Smooth muscle cell (in vitro differentiated cells): ENCODE measurements around the gene SCAF1. TPM values are rescaled to one million over a fixed set of nuclear protein-coding genes. Genes with fewer than 3 reads are reported as not detected.

Experiments used
- DNase-seq: peaks from one replicate; lab custom pipeline; 2025; ENCODE audit not compliant: unreplicated experiment; lab: John Stamatoyannopoulos, UW
- H2AFZ ChIP-seq: fragments of 200-600 bp; sonication (generic); 2 replicates; pipeline ENCODE4 v1.6.0; 2016; ENCODE audit warnings: antibody characterized with exemption, low read depth, mild to moderate bottlenecking
- H3F3A ChIP-seq: fragments of 200-600 bp; sonication (generic); 2 replicates; pipeline ENCODE4 v1.6.0; 2017; ENCODE audit warnings: antibody characterized with exemption, low read depth
- H3K27ac ChIP-seq: fragments of 200-600 bp; sonication (generic); 2 replicates; pipeline ENCODE4 v1.5.1; 2016; ENCODE audit warnings: low read depth, mild to moderate bottlenecking
- H3K27me3 ChIP-seq: fragments of 200-600 bp; sonication (generic); 2 replicates; pipeline ENCODE4 v1.6.1; 2016; ENCODE audit warnings: low read depth, mild to moderate bottlenecking
- H3K36me3 ChIP-seq: fragments of 200-600 bp; sonication (generic); 2 replicates; pipeline ENCODE4 v1.5.1; 2016; ENCODE audit warnings: low read depth
- H3K4me1 ChIP-seq: fragments of 200-600 bp; sonication (generic); 2 replicates; pipeline ENCODE4 v1.5.1; 2016; ENCODE audit warnings: low read depth
- H3K4me2 ChIP-seq: fragments of 200-600 bp; sonication (generic); 2 replicates; pipeline ENCODE4 v1.6.0; 2016; ENCODE audit warnings: mild to moderate bottlenecking
- H3K4me3 ChIP-seq: fragments of 200-600 bp; sonication (generic); 2 replicates; pipeline ENCODE4 v1.5.1; 2016; ENCODE audit warnings: mild to moderate bottlenecking
- H3K79me2 ChIP-seq: fragments of 200-600 bp; sonication (generic); 2 replicates; pipeline ENCODE4 v1.6.0; 2016; ENCODE audit warnings: low read depth, mild to moderate bottlenecking
- H3K9ac ChIP-seq: fragments of 200-600 bp; sonication (generic); 2 replicates; pipeline ENCODE4 v1.6.0; 2016; ENCODE audit warnings: low read depth
- H3K9me3 ChIP-seq: fragments of 200-600 bp; sonication (generic); replicated peaks from 2 replicates; pipeline ENCODE4 v1.5.1; 2016; ENCODE audit warnings: low read depth
- H4K20me1 ChIP-seq: fragments of 200-600 bp; sonication (generic); 2 replicates; pipeline ENCODE4 v1.6.0; 2016; ENCODE audit warnings: low read depth
- CTCF ChIP-seq: fragments of 200-600 bp; sonication (generic); IDR thresholded peaks from 2 replicates; pipeline ENCODE4 v1.5.1; 2017; ENCODE audit warnings: borderline replicate concordance, mild to moderate bottlenecking, antibody characterized with exemption; ENCODE audit not compliant: insufficient read depth, poor library complexity, severe bottlenecking
- WGBS: methylation state at CpG from one replicate; pipeline ENCODE4 v1.1.7; 2016; ENCODE audit warnings: low lambda C conversion rate; 5-methylcytosine and 5-hydroxymethylcytosine counted together
- polyA plus RNA-seq: library from polyadenylated mRNA; unstranded; fragments of >200 nt; fragmentation: Nextera tagmentation; extraction: Ambion mirVana; gene quantifications from 2 replicates; pipeline ENCODE4 v1.2.1, GENCODE V29; 2016
- total RNA-seq: library from RNA; depleted of rRNA; stranded (reverse); fragments of >200 nt; gene quantifications from 2 replicates; pipeline ENCODE4 v1.2.3, GENCODE V29; 2014

The SCAF1 gene
- total and polyA plus RNA-seq, 2 experiments from 2014 or later, result 7.9 to 12.1 TPM

- peak; percentile 90 for DNase-seq
- H4K20me1 ChIP-seq, result peaks cover 68% of the 10 kb centered on the region
- H3K27ac ChIP-seq, result peak overlapping the region; percentile 64
- H3K27me3 ChIP-seq, result no peaks in the 10 kb centered on the region
- TF ChIP-seq CTCF, result peak; percentile 99
- H3K4me2 ChIP-seq, result peak overlapping the region; percentile 85
- peak overlapping the region; percentile 8 for H3K9ac ChIP-seq
- H3K36me3 ChIP-seq, result no peaks in the 10 kb centered on the region
- peaks cover 16% of the 10 kb centered on the region for H3K4me1 ChIP-seq
- no peaks in the 10 kb centered on the region for H3K9me3 ChIP-seq
- peaks cover 17% of the 10 kb centered on the region for H3F3A ChIP-seq
- 39% methylated on average over 38 of the region's 40 CpGs for WGBS
- H3K4me3 ChIP-seq, result peak overlapping the region; percentile 37
- peaks cover 55% of the 10 kb centered on the region for H3K79me2 ChIP-seq
- no peak overlapping the region for H2AFZ ChIP-seq
Measured at GRCh38 chr19:49680421-49681351, 38.7 kb downstream of the SCAF1 start.

- TF ChIP-seq CTCF, result no peak
Measured at GRCh38 chr19:49681830-49682229, 39.8 kb downstream of the SCAF1 start.

GRCh38 chr19:49682274-49682673, 40.3 kb downstream of the SCAF1 start:
- Histone ChIP-seq H3K4me1 (peaks cover 16% of the 10 kb centered on the region), H3K27me3 (no peaks in the 10 kb centered on the region), H3F3A (peaks cover 13% of the 10 kb centered on the region), H3K9me3 (no peaks in the 10 kb centered on the region), H2AFZ (no peak overlapping the region), H3K36me3 (no peaks in the 10 kb centered on the region), H3K9ac (no peak overlapping the region), H4K20me1 (peaks cover 74% of the 10 kb centered on the region), H3K4me2 (no peak overlapping the region), H3K4me3 (no peak overlapping the region), H3K27ac (no peak overlapping the region), H3K79me2 (peaks cover 53% of the 10 kb centered on the region)
- no peak for TF ChIP-seq CTCF
- no peak for DNase-seq
- WGBS, result 98% methylated on average over 8 of the region's 8 CpGs

More at GRCh38 chr19:49681830-49682229, 39.8 kb downstream of the SCAF1 start:
- Histone ChIP-seq H3K4me3 (no peak overlapping the region), H3K36me3 (no peaks in the 10 kb centered on the region), H3K27ac (no peak overlapping the region), H3K9ac (no peak overlapping the region), H4K20me1 (peaks cover 70% of the 10 kb centered on the region), H3K79me2 (peaks cover 55% of the 10 kb centered on the region), H3K4me2 (no peak overlapping the region), H3K27me3 (no peaks in the 10 kb centered on the region), H2AFZ (no peak overlapping the region), H3K9me3 (no peaks in the 10 kb centered on the region), H3K4me1 (peaks cover 16% of the 10 kb centered on the region), H3F3A (peaks cover 13% of the 10 kb centered on the region)
- DNase-seq, result no peak
- 97% methylated on average over 19 of the region's 19 CpGs for WGBS
